Transverse colon (tissue), 3 donors: ENCODE data around the gene SELL.
"Not testable (repeated sequence)": the region's sequence is repeated elsewhere in the genome, so short reads cannot be mapped to it uniquely, and the experiment has no call there.

Experiments
- CTCF ChIP-seq, 5 experiments: fragments of 200-600 bp in 3 of 5; fragments of 450-650 bp in 2 of 5; sonication (generic) in 3 of 5; IDR thresholded peaks; 1 replicate in 2 of 5; 2 replicates in 3 of 5; pipeline ENCODE4 v1.5.1; 2016 to 2017; ENCODE audit warnings: antibody characterized with exemption in 5 of 5, inconsistent platforms in 3 of 5, mild to moderate bottlenecking in 2 of 5, moderate library complexity in 1 of 5
- POLR2A ChIP-seq: fragments of 450-650 bp; IDR thresholded peaks from one replicate; pipeline ENCODE4 v1.6.1; 2016; ENCODE audit warnings: antibody characterized with exemption, mild to moderate bottlenecking, moderate library complexity

- TF ChIP-seq CTCF (IDR thresholded peaks at IDR 0.05); POLR2A: not testable (repeated sequence)
These were observed 1.7 kb upstream of the SELL start for GRCh38 chr1:169713090-169713489.
